Liver (tissue), 3 donors: ENCODE measurements around the gene NGLY1.

Experiments
- ATF3 ChIP-seq: IDR thresholded peaks from 2 replicates; pipeline ENCODE4 v1.6.1; 2016; ENCODE audit warnings: antibody characterized with exemption
- CTCF ChIP-seq: fragments of 150-350 bp; IDR thresholded peaks from 2 replicates; pipeline ENCODE4 v1.5.1; 2017; ENCODE audit warnings: improper control_type of control experiment, low read depth, low read length; ENCODE audit not compliant: missing input control
- GABPA ChIP-seq, 2 donors: IDR thresholded peaks in 1 of 2; conservative IDR thresholded peaks in 1 of 2; 2 replicates each; pipeline ENCODE4 v1.6.1; 2016; ENCODE audit warnings: antibody characterized with exemption in 2 of 2, mild to moderate bottlenecking in 1 of 2, moderate library complexity in 1 of 2
- REST ChIP-seq: IDR thresholded peaks from 2 replicates; pipeline ENCODE4 v1.6.1; 2016; ENCODE audit warnings: antibody characterized with exemption, mild to moderate bottlenecking
- donor health status: healthy.
- donor health status: healthy.

GRCh38 chr3:25783661-25784512 lies 644 bp upstream of the NGLY1 start:
- TF ChIP-seq CTCF = no peak
- peak; percentile 17 for TF ChIP-seq REST
- TF ChIP-seq GABPA (IDR thresholded peaks at IDR 0.05 in 1 of 2, conservative IDR thresholded peaks at IDR 0.05 in 1 of 2) = no peak
- no peak for TF ChIP-seq ATF3
